ENCODE results near the gene ECHDC1. TPM values are rescaled to one million over a fixed set of nuclear protein-coding genes. Genes with fewer than 3 reads are reported as not detected.

The ECHDC1 gene
- total RNA-seq, 3 donors from 2014 or later = 78.1 to 104 (median 102) TPM

GRCh38 chr6:127267646-127268625 lies 75.5 kb downstream of the ECHDC1 start:
- no peak for ATAC-seq
- peak in 1 of 3 donors; percentile 5 for DNase-seq
- H3K4me1 ChIP-seq (ENCODE audit: low read depth) = no peaks in the 10 kb centered on the region

GRCh38 chr6:127266892-127267645 lies 76.3 kb downstream of the ECHDC1 start:
- H3K9me3 ChIP-seq = no peaks in the 10 kb centered on the region
- H3K36me3 ChIP-seq (ENCODE audit: low read depth) = no peaks in the 10 kb centered on the region
- H3K4me1 ChIP-seq (ENCODE audit: low read depth) = no peaks in the 10 kb centered on the region
- ATAC-seq = peak; percentile 87
- no peak for TF ChIP-seq CTCF (IDR thresholded peaks at IDR 0.05)
- peak; percentile 66 to 80 (median 79) for DNase-seq
- intact Hi-C loops (cut with DNase I, micrococcal nuclease) = no loop called here
- H3K4me3 ChIP-seq = peak overlapping the region; percentile 80

More at GRCh38 chr6:127267646-127268625, 75.5 kb downstream of the ECHDC1 start:
- Histone ChIP-seq H3K9me3 (no peaks in the 10 kb centered on the region), H3K4me3 (peak overlapping the region; percentile 80), H3K36me3 (ENCODE audit: low read depth) (no peaks in the 10 kb centered on the region)
- intact Hi-C loops (cut with DNase I, micrococcal nuclease) = no loop called here
- no peak for TF ChIP-seq CTCF (IDR thresholded peaks at IDR 0.05)

GRCh38 chr6:127266178-127266891 lies 77.1 kb downstream of the ECHDC1 start, which contains the start of gene RNF146:
TSS of gene RNF146 (plus strand) at chr6:127266864. CDS start at chr6:127280339, 13,475 bp downstream.
- peak; percentile 94 for ATAC-seq
- Histone ChIP-seq H3K4me1 (ENCODE audit: low read depth) (no peaks in the 10 kb centered on the region), H3K9me3 (no peaks in the 10 kb centered on the region), H3K4me3 (peak within 1 kb of the TSS; percentile 80), H3K36me3 (ENCODE audit: low read depth) (no peaks in the 10 kb centered on the region)
- intact Hi-C loops (cut with DNase I, micrococcal nuclease) = no loop called here
- peak; percentile 41 for TF ChIP-seq CTCF (IDR thresholded peaks at IDR 0.05)
- DNase-seq = peak; percentile 84 to 88 (median 87)

GRCh38 chr6:127263481-127263880 lies 79.9 kb downstream of the ECHDC1 start:
- no peaks in the 10 kb centered on the region for H3K4me1 ChIP-seq (ENCODE audit: low read depth)
- no peak overlapping the region for H3K4me3 ChIP-seq
- intact Hi-C loops (cut with DNase I, micrococcal nuclease) = no loop called here
- no peak for TF ChIP-seq CTCF (IDR thresholded peaks at IDR 0.05)
- DNase-seq (no peak), ATAC-seq (no peak)
- no peaks in the 10 kb centered on the region for H3K36me3 ChIP-seq (ENCODE audit: low read depth)
- H3K9me3 ChIP-seq = no peaks in the 10 kb centered on the region

- Histone ChIP-seq H3K9me3 (no peaks in the 10 kb centered on the region), H3K4me1 (ENCODE audit: low read depth) (no peaks in the 10 kb centered on the region), H3K4me3 (no peak overlapping the region), H3K36me3 (ENCODE audit: low read depth) (no peaks in the 10 kb centered on the region)
- ATAC-seq (no peak), DNase-seq (no peak)
- intact Hi-C loops (cut with DNase I, micrococcal nuclease) = no loop called here
- no peak for TF ChIP-seq CTCF (IDR thresholded peaks at IDR 0.05)
These were observed 80.5 kb downstream of the ECHDC1 start for GRCh38 chr6:127262896-127263295.

All from mucosa of descending colon (tissue), 3 donors.